ENCODE data around the gene PCBP4. TPM values are rescaled to one million over a fixed set of nuclear protein-coding genes. Genes with fewer than 3 reads are reported as not detected.

Gene PCBP4
- total and polyA plus RNA-seq, 7 experiments from 2014 or later = 8.0 to 21.1 (median 13.8) TPM

- Mint-ChIP-seq H3K4me3 (peak overlapping the region in 1 of 10 donors; percentile 58), H3K36me3 (peaks cover 0 to 42% (median 5%) of the 10 kb centered on the region in 5 donors), H3K27me3 (no peaks in the 10 kb centered on the region), H3K9me3 (no peaks in the 10 kb centered on the region), H3K27ac (peak overlapping the region in 2 of 9 donors; percentile 28 to 56), H3K4me1 (peaks cover 19 to 37% (median 26%) of the 10 kb centered on the region in 7 donors)
- Histone ChIP-seq H3K36me3 (ENCODE audit: control insufficient read depth in 2 of 3, insufficient read depth in 3 of 3, low read length in 3 of 3) (peaks cover 0 to 61% (median 16%) of the 10 kb centered on the region in 3 experiments), H3K27me3 (ENCODE audit: control insufficient read depth in 2 of 2, insufficient read depth in 2 of 2, low read length in 2 of 2) (no peaks in the 10 kb centered on the region), H3K4me1 (ENCODE audit: control insufficient read depth in 2 of 2, insufficient read depth in 2 of 2, low read length in 2 of 2) (peaks cover 16 to 17% of the 10 kb centered on the region in 2 donors), H3K4me3 (ENCODE audit: low read length) (no peak overlapping the region), H3K27ac (ENCODE audit: low read depth, low read length) (no peak overlapping the region), H3K9me3 (ENCODE audit: control insufficient read depth in 2 of 3, low read length in 3 of 3) (no peaks in the 10 kb centered on the region)
- no peak for ATAC-seq
- POLR2A ChIA-PET = interaction anchor here (1.1 kb wide), 1 partner anchor 58 kb away, joined by 3 read pairs; the partner anchor contains the start of gene RPL29
- DNase-seq = no peak
- intact Hi-C loops (cut with micrococcal nuclease) = no loop called here
- CTCF ChIA-PET = interaction anchor here (0.6 to 1.7 kb wide), 2 partner anchors 207 to 438 kb away, joined by 3 to 6 read pairs; partner anchors contain the start of gene DCAF1
Measured at GRCh38 chr3:51937611-51938450, 29.4 kb downstream of the PCBP4 start.

- Mint-ChIP-seq H3K4me1 (peaks cover 19 to 32% (median 23%) of the 10 kb centered on the region in 7 donors), H3K9me3 (no peaks in the 10 kb centered on the region), H3K27me3 (no peaks in the 10 kb centered on the region), H3K27ac (peak overlapping the region in 1 of 9 donors; percentile 5), H3K4me3 (no peak overlapping the region), H3K36me3 (peaks cover 0 to 44% (median 5%) of the 10 kb centered on the region in 5 donors)
- H3K4me3 ChIP-seq (ENCODE audit: low read length) = no peak overlapping the region
- POLR2A ChIA-PET = interaction anchor here (1.1 kb wide), 1 partner anchor 58 kb away, joined by 3 read pairs; the partner anchor contains the start of gene RPL29
- ATAC-seq (no peak), DNase-seq (no peak)
- CTCF ChIA-PET = no interaction called here
- H3K27me3 ChIP-seq (ENCODE audit: control insufficient read depth in 2 of 2, insufficient read depth in 2 of 2, low read length in 2 of 2) = no peaks in the 10 kb centered on the region
- peaks cover 0 to 64% (median 16%) of the 10 kb centered on the region in 3 experiments for H3K36me3 ChIP-seq (ENCODE audit: control insufficient read depth in 2 of 3, insufficient read depth in 3 of 3, low read length in 3 of 3)
- H3K27ac ChIP-seq (ENCODE audit: low read depth, low read length) = no peak overlapping the region
- H3K4me1 ChIP-seq (ENCODE audit: control insufficient read depth in 2 of 2, insufficient read depth in 2 of 2, low read length in 2 of 2) = peaks cover 9 to 11% of the 10 kb centered on the region in 2 donors
- H3K9me3 ChIP-seq (ENCODE audit: control insufficient read depth in 2 of 3, low read length in 3 of 3) = no peaks in the 10 kb centered on the region
- intact Hi-C loops (cut with micrococcal nuclease) = no loop called here
Measured at GRCh38 chr3:51937014-51937413, 30.2 kb downstream of the PCBP4 start.

GRCh38 chr3:51935886-51936755 is 31.1 kb downstream of the PCBP4 start:
- Mint-ChIP-seq H3K4me3 (no peak overlapping the region), H3K27me3 (no peaks in the 10 kb centered on the region), H3K4me1 (peaks cover 16 to 29% (median 20%) of the 10 kb centered on the region in 7 donors), H3K9me3 (no peaks in the 10 kb centered on the region), H3K27ac (no peak overlapping the region), H3K36me3 (peaks cover 0 to 44% (median 5%) of the 10 kb centered on the region in 5 donors)
- ATAC-seq = no peak
- Histone ChIP-seq H3K36me3 (ENCODE audit: control insufficient read depth in 2 of 3, insufficient read depth in 3 of 3, low read length in 3 of 3) (peaks cover 0 to 65% (median 16%) of the 10 kb centered on the region in 3 experiments), H3K4me1 (ENCODE audit: control insufficient read depth in 2 of 2, insufficient read depth in 2 of 2, low read length in 2 of 2) (peaks cover 6 to 7% of the 10 kb centered on the region in 2 donors), H3K27me3 (ENCODE audit: control insufficient read depth in 2 of 2, insufficient read depth in 2 of 2, low read length in 2 of 2) (no peaks in the 10 kb centered on the region), H3K27ac (ENCODE audit: low read depth, low read length) (no peak overlapping the region), H3K9me3 (ENCODE audit: control insufficient read depth in 2 of 3, low read length in 3 of 3) (no peaks in the 10 kb centered on the region), H3K4me3 (ENCODE audit: low read length) (no peak overlapping the region)
- DNase-seq = no peak
- ChIA-PET POLR2A (no interaction called here), CTCF (no interaction called here)
- intact Hi-C loops (cut with micrococcal nuclease) = no loop called here

GRCh38 chr3:51934991-51935885 is 32.0 kb downstream of the PCBP4 start:
- Mint-ChIP-seq H3K4me3 (no peak overlapping the region), H3K27me3 (no peaks in the 10 kb centered on the region), H3K4me1 (peaks cover 7 to 20% (median 12%) of the 10 kb centered on the region in 7 donors), H3K27ac (no peak overlapping the region), H3K9me3 (no peaks in the 10 kb centered on the region), H3K36me3 (peaks cover 0 to 48% (median 5%) of the 10 kb centered on the region in 5 donors)
- Histone ChIP-seq H3K4me1 (ENCODE audit: control insufficient read depth in 2 of 2, insufficient read depth in 2 of 2, low read length in 2 of 2) (no peaks in the 10 kb centered on the region), H3K27me3 (ENCODE audit: control insufficient read depth in 2 of 2, insufficient read depth in 2 of 2, low read length in 2 of 2) (no peaks in the 10 kb centered on the region), H3K4me3 (ENCODE audit: low read length) (no peak overlapping the region), H3K9me3 (ENCODE audit: control insufficient read depth in 2 of 3, low read length in 3 of 3) (no peaks in the 10 kb centered on the region), H3K27ac (ENCODE audit: low read depth, low read length) (no peak overlapping the region), H3K36me3 (ENCODE audit: control insufficient read depth in 2 of 3, insufficient read depth in 3 of 3, low read length in 3 of 3) (peaks cover 0 to 67% (median 16%) of the 10 kb centered on the region in 3 experiments)
- POLR2A ChIA-PET = interaction anchor here (0.8 kb wide), 1 partner anchor 664 kb away, joined by 4 read pairs; no protein-coding TSS in a partner anchor
- CTCF ChIA-PET = no interaction called here
- intact Hi-C loops (cut with micrococcal nuclease) = no loop called here
- DNase-seq (no peak), ATAC-seq (no peak)

GRCh38 chr3:51934139-51934850 is 33.0 kb downstream of the PCBP4 start:
- Histone ChIP-seq H3K9me3 (ENCODE audit: control insufficient read depth in 2 of 3, low read length in 3 of 3) (no peaks in the 10 kb centered on the region), H3K4me3 (ENCODE audit: low read length) (no peak overlapping the region), H3K36me3 (ENCODE audit: control insufficient read depth in 2 of 3, insufficient read depth in 3 of 3, low read length in 3 of 3) (peaks cover 0 to 67% (median 16%) of the 10 kb centered on the region in 3 experiments), H3K4me1 (ENCODE audit: control insufficient read depth in 2 of 2, insufficient read depth in 2 of 2, low read length in 2 of 2) (no peaks in the 10 kb centered on the region), H3K27ac (ENCODE audit: low read depth, low read length) (no peak overlapping the region), H3K27me3 (ENCODE audit: control insufficient read depth in 2 of 2, insufficient read depth in 2 of 2, low read length in 2 of 2) (no peaks in the 10 kb centered on the region)
- Mint-ChIP-seq H3K27me3 (no peaks in the 10 kb centered on the region), H3K4me1 (peaks cover 3 to 11% (median 4%) of the 10 kb centered on the region in 7 donors), H3K36me3 (peaks cover 0 to 47% (median 5%) of the 10 kb centered on the region in 5 donors), H3K9me3 (no peaks in the 10 kb centered on the region), H3K4me3 (no peak overlapping the region), H3K27ac (no peak overlapping the region)
- intact Hi-C loops (cut with micrococcal nuclease) = no loop called here
- ChIA-PET CTCF (no interaction called here), POLR2A (interaction anchor here (0.8 kb wide), 1 partner anchor 663 kb away, joined by 4 read pairs; no protein-coding TSS in a partner anchor)
- DNase-seq (no peak), ATAC-seq (no peak)

All from naive thymus-derived CD4-positive, alpha-beta T cell (primary cell).